NT2/D1 (cell line): ENCODE results near the gene PPT1.

Experiments
- SUZ12 ChIP-seq: IDR thresholded peaks from 2 replicates; pipeline ENCODE4 v1.6.1; 2011; ENCODE audit not compliant: insufficient read length, insufficient read depth; ENCODE audit errors: extremely low read depth
- YY1 ChIP-seq: IDR thresholded peaks from 2 replicates; pipeline ENCODE4 v1.6.1; 2011; ENCODE audit not compliant: insufficient read length, insufficient read depth
- ZNF274 ChIP-seq: IDR thresholded peaks from 2 replicates; pipeline ENCODE4 v1.6.1; 2011; ENCODE audit warnings: mild to moderate bottlenecking, low read depth, low read length

- no peak for TF ChIP-seq YY1
- no peak for TF ChIP-seq SUZ12
- no peak for TF ChIP-seq ZNF274
Measured at GRCh38 chr1:40092241-40092640, 4.8 kb downstream of the PPT1 start.
